ENCODE measurements around the gene ETDC.

The ETDC gene

DNA sequence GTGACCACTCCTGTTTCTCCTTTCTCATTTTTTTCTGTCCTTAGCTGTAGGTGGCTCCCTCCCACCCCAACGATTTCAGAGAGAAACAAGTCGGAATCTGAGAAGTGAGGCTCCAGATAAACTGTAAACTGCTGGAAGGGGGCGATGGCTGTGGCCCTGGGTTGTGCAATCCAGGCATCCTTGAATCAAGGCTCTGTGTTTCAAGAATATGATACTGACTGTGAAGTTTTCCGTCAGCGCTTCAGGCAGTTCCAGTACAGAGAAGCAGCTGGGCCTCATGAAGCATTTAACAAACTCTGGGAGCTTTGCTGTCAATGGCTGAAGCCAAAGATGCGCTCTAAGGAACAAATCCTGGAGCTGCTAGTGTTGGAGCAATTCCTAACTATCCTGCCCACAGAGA lies 37.7 kb downstream of the ETDC start:
- no peak for DNase-seq (ENCODE audit: low read depth)

GRCh38 chrX:135347381-135348016 lies 38.2 kb downstream of the ETDC start:
- DNase-seq (ENCODE audit: low read depth), result no peak

GRCh38 chrX:135354288-135354687 lies 45.0 kb downstream of the ETDC start:
- DNase-seq (ENCODE audit: low read depth), result no peak

Measured in activated T-cell treated with anti-CD3 and anti-CD28 coated beads for 48 hours (primary cell).